ENCODE data around the gene NIF3L1.
A peak's percentile ranks its signal among the peaks of the same experiment; 100 is the strongest.
"Not testable (repeated sequence)": the region's sequence is repeated elsewhere in the genome, so short reads cannot be mapped to it uniquely, and the experiment has no call there.

NIF3L1 gene

DNA sequence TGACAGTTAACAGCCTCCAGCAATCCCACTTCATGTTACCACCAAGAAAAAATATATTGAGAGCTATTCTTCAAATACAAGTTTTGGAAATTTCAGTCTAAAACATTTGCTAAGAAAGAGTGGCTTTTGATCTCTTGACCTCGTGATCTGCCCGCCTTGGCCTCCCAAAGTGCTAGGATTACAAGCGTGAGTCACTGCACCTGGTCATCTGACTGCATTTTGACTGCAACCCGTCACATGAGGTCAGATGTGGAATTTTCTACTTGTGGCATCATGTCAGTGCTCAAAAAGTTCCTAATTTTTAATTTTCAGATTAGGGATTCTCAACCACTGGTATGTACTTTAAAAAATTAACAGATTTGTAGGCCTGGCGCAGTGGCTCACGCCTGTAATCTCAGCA lies 15.6 kb upstream of the NIF3L1 start:
- no peak for DNase-seq

DNA sequence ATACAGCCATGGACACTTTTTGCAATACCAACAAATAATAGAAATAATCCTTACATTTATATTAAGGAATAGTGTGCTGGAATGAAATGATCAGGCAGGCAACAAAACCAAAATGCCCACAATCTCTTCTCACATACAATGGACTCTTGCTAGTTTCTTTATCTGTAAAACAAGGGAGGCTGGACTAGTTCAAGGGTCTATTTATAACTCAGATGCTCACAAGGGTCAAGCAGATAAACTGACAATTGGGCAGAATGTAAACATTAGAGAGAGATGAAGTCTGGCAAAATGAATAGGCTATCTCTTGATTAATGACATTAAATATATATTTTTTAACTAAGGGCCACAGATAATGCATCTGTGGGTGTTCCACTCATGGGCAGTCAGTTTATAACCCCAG lies 11.7 kb upstream of the NIF3L1 start:
- DNase-seq = no peak

DNA sequence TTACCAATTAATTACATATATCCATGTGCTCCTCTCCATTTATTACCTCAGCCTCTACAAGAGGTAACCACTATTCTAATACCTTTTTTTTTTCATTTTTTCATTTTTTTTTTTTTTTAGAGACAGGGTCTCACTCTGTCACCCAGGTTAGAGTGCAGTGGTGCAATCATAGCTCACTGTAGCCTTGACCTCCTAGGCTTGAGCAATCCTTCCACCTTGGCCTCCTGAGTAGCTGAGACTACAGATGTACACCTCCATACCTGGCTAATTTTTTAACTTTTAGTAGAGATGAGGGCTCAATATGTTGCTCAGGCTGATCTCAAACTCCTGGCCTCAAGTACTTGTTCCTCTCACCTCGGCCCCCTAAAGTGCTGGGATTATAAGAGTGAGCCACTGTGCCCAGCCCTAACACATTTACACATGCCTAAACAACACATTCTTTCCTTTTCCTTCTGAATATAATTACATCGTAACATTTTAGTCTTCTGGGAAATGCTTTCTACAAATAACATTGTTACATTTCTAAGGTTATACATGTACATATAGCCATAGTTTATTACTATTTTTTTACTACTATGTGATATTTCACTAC lies 10.8 kb upstream of the NIF3L1 start:
- DNase-seq = no peak

DNA sequence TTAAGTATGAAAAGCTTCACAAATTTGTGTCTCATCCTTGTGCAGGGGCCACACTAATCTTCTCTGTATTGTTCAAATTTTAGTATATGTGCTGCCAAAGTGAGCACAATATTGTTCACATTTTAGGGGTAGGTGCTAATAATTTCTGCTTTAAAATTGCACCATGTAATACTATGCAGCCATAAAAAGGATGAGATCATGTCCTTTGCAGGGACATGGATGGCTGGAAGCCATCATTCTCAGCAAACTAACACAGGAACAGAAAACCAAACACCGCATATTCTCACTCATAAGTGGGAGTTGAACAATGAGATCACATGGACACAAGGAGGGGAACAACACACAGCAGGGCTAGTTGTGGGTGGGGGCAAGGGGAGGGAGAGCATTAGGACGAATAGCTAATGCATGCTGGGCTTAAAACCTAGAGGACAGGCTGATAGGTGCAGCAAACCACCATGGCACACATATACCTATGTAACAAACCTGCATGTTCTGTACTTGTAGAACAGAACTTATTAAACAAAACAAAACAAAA lies 7.4 kb upstream of the NIF3L1 start:
- not testable (repeated sequence) for DNase-seq

DNA sequence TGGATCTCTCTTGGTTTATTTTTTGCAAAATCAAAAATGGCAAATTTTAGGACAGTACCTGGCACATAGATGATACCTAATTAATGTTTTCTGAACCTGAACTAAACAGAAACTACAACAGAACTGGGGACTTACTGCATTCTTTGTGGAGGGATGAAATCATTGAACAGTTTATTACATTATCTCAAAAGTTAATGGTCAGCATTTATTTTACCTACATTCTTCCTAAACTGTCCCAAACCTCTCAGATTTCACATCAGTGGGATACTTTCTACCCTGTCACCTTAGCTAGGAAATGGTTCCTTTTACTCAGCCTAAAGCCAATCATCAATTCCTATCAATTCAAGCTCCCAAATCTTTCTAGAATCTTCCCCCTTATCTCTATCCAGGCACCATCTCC lies 10.3 kb downstream of the NIF3L1 start:
- no peak for DNase-seq

DNA sequence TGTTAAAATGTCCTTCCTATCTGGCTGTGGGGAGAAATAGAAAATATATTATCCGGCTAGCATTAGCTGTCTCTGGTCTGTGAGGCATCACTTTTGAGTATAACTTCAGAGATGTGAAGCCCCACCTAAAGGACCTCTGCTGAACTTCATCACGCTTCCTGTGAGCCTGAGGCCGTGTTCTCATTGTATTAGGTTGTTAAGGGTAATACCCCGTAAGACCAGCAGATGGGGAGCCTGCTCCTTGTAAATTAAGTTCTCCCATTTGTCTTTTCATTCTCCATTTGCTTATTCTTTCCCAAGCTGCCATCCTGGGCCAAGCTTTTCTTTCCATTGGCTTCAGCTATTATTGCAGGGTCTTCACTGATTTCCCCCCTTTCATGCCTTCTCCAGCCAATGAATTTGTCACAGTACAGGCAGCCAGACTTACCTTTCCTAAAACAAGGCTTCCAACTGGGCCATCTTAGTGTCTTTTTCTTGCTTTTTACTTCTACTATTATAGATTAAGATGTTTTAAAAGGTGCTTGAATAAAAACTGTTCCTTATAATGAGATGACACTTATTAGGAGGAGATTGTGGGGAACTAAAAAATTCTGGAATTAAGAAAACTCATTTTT lies 12.4 kb downstream of the NIF3L1 start:
- peak; percentile 45 for DNase-seq

DNA sequence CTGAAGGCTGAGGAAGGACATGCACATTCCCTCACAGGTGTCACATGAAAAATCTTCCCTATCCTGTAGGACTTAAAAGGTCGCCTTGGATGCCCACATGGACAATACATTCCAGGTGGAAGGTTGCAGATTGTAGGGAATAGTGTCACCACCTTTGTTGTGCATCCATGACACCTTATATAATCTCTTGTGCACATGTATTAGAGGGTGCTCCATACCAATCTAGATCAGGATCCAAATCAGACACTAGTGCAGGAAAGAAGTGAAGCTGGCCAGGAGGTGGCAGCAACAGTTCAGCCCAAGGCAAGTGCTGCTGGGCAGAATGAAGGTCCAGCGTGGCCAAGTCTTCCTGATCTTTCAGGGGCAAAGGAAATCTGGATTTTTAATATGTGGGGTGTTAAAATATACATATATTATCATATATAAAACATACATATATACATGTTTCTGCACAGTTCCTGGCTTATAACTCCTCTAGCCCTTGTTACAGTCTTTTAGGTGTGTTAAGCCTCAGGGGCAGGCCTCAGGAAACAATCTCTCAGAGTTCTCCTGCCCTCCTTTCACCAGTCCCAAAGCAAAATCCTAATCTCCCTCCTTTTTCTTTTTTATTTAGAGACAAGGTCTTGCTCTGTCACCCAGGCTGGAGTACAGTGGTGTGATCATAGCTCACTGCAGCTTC lies 16.6 kb downstream of the NIF3L1 start:
- peak; percentile 16 for DNase-seq

DNA sequence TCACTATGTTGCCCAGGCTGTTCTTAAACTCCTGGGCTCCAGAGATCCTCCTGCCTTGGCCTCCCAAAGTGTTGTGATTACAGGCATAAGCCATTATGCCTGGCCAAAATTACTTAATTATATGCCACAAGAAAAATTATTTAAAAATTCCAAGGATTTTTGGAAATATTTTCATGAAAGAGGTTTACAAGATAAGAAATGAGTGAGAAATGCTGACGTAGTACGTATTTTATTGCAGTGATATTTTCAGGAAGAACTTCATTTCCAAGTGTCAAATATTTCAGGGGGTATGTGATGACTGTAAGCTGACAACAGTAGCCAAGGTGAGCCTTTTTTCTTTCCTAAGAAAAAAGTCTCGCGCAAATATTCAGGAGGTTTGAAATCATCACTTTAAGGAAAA lies 20.8 kb downstream of the NIF3L1 start:
- no peak for DNase-seq

DNA sequence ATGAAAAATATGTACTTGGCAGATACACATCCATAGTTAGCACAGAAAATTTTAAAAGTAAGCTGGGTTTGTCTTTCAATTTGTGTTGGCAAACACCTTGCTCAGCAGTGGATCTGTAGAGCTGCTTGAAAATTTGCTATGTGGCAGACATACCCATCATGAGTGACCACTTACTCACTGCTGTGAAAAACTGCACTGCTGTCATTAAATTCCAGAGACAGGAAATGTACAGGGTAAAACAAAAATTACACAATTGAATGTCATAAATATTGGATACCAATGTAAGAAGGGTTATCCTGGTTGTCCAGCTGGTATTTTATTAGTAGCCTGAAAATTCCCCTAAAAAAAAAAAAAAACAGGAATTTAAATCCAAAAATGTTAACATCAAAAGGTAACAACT lies 24.5 kb downstream of the NIF3L1 start:
- DNase-seq = no peak

DNA sequence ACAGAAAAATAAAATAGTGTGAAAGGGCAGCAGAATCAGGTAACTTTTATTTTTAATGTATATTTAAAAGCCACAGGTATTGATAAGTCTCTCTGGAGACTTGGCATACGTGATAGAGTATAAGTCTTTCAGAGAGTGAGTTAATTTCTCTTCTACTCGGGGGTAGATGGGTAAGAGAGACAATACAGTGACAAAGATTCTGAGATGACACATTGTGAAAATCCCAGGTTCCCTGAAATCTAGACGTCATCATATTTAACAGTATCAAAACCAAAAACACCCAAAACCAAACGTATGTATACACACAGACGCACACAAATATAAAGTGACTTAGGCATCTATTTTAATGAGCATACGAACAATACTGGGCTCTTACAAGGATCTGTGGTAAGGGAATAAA lies 33.3 kb downstream of the NIF3L1 start:
- DNase-seq = no peak

DNA sequence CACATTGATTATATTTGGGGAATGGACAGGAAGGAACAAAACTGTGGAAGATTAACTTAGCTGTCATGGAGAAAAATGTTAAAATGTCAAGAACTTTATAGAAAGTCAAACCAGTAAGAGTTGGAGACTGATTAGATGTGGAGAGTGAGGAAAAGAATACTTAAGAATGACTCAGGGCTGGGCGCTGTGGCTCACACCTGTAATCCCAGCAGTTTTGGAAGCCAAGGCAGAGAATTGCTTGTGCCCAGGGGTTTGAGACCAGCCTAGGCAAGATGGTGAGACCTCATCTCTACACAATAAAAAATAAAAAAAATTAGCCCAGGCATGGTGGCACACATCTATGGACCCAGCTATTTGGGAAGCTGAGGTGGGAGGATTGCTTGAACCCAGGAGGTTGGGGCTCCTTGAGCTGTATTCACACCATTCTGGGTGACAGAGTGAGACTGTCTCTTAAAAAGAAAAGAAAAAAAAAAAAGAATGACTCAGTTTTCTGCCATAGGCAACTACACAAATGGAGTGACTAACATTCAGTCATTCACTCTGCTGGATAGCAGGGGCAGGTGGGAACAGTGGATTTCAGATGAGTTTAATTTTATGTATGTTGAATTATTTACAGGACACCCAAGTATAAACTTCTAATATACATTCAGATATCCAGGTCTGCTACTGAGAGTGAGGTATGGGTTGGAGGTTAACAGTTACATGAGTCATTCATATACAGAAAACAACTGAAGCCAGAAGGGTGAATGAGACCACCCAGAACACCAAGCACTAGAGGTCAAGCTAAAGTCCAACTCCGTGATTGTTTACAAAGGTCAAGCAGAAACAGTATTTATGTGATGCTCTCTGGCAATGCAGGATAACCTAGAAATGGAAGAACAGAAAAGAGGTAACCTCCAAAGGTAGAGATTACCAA lies 40.4 kb downstream of the NIF3L1 start:
- DNase-seq = no peak

DNA sequence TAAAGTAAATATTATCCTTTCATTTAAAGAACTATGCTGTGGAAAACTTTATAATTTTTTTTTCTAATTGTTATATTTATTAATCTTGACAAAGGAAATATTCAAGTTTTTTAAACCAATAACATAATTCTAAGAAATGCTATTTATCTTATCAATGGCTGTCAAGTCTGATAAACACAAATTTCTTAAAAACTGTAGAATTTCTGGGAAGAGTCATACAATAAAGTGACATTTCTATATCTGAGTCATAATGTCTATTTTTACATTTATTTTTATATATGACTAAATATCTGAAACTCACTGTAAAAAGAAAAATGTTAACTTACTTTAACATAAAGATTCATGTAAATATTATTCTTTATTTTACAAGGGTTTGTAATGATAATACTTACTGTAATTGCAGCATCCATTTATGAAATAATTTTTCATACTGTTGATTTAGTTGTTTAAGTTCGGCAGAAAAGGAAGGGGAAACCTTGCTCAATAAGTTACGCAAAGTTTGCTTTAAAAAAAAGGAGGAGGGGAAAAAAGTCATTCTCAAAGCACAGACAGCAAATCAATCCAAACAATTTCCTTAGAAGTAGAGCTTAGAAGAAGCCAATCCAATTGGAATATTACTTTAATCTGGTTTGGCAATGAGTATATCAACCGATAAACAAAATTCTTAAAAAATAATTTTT lies 41.9 kb downstream of the NIF3L1 start:
- DNase-seq = no peak

DNA sequence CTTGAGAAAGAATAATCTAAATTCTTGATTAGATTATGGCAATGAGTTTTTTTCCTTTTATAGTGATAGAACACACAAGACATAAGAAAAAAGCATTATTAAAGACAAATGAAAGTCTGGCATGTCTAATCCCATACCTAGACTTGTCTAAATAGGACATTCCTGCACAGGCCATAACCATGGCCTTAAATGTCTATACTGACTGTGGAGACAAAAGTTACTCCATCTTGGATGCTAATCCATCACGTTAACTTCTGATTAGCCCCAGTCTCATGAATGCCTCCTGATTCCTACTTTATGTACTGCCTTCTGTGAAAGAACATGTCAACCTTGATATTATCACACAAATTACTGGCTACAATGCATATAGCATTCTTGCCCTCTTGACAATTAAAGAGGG lies 50.7 kb downstream of the NIF3L1 start:
- DNase-seq = no peak

DNA sequence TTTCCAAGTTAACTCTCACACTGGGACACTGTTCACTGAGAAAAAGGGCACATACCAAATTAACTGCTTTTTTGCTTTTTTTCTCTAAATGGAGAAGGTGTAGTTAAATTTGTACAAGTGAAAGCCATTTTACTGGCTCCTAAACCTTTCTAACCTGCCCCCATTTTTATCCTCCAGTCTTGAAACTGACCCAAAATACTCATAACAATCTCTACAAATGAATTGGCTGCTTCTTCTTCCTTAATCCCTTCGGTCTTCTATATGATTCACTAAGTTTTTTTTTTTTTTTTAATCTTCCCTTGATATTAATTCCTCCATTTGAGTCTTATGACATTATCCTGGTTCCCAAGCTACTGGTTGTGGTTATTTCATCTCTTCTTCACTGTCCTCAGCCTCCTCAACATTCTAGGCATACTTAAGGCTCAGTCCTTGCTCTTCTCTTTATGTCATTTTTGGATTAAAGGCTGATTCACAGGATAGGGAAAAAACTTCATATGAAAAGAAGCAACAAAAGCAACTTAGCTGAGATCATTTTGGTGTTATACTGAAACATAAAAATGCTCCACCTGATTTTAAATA lies 54.4 kb downstream of the NIF3L1 start:
- no peak for DNase-seq

DNA sequence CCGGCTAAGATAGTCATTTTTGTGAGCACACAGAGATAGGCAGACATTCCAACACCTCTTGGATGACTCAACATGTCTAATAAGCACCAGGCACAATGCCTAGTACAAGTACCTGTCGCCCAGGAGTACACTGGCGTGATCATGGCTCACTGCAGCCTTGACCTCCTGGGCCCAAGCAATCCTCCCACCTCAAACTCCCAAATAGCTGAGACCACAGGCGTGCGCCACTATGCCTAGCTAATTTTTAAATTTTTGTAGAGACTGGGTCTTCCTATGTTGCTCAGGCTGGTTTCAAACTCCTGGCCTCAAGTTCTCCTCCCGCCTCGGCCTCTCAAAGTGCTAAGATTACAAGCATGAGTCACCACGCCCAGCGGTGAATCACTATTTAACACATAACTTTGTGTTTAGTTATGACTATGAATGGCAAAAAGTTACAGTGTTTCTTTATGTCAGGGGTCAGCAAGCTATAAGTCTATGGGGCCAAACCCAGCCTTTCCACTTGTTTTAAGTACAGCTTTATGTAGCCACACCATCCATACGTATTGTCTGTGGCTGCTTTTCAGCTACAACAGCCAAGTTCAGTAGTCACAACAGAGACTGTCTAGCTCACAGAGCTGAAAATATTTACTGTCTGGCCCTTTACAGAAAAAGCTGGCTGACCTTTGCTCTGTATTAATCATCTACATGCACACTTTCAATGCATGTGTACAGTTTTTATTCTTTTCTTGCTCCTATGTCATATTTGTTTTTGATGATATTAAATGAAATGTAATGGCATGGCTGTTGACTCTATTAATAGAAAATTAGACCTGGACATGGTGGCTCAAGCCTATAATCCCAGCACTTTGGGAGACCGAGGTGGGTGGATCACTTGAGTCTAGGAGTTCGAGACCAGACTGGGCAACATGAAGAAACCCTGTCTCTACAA lies 55.6 kb downstream of the NIF3L1 start:
- DNase-seq = no peak

DNA sequence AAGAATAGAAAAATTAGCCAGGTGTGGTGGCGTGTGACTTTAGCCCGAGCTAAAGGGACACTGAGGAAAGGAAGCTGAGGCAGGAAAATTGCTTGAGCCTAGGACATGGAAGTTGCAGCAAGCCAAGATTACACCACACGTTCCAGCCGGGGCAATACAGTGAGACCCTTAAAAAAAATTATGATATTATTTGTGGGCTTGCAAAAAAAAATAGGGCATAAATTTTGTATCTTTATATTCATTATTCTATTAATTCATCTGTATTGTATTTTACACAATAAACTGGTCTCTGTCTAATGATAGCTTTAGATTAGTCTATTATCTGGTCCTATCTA lies 56.2 kb downstream of the NIF3L1 start:
- no peak for DNase-seq

DNA sequence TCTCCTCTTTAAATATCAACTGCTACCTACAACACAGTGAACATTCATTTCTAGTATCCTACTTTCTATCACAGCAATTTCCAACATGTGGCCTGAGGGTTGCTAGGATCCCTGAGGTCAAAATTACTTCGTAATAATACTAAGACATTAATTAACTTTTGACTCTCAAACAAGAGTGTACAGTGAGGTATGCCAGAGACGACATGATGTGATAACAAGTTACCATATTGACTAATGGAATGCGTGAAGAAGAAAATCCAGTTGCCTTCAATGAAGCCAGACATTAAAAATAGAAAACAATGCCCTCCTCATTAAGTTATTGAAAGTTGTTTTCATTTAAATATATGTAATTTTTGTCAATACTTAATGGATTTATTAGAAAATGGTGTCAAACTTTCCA lies 61.2 kb downstream of the NIF3L1 start:
- DNase-seq = no peak
